DMS 273 treated with DMSO at 0.1 percent for 48 hours (cell line): ENCODE results near the gene ABCA2.
"Not testable (repeated sequence)": the region's sequence is repeated elsewhere in the genome, so short reads cannot be mapped to it uniquely, and the experiment has no call there.

Experiments used
- DNase-seq: peaks from one replicate; lab custom pipeline; 2025; lab: John Stamatoyannopoulos, UW

Gene ABCA2

DNA sequence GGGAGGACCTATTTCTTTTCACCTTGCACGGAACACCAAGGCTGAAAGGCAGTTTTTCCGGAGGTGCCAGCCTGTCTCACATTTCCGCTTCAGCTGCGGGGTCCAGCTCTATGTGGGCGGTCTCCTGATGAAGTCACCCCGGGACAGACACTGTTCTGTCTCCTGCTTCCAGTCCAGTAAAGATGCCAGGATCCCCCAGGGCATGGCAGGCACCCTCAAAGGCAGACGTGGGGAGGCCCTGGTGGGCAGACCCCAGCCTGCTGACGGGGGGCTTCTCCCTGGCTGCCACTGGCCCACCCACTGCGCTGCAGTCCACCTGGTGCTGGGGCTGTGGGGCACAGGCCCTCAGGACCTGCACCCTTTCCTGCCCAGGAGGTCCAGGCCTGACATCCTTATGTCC is 34.8 kb upstream of the ABCA2 start:
- DNase-seq: not testable (repeated sequence)

DNA sequence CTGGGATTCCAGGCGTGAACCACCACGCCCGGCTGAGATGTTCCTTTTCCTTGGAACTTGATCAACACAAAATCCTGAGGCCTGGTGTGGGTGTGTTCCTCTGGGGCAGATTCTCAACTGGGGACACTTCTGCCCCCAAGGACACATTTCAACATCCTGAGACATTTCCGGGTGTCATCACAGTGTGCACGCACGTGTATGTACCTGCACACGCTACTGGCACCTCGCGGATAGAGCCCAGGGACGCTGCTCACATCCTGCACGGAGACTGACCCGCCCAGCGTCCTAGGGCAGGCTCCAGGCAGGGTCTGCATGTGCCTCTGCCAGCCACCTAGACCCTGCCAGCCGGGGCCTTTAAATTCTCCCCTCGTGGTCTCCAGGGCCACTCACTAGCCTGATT is 34.3 kb upstream of the ABCA2 start:
- DNase-seq: no peak

DNA sequence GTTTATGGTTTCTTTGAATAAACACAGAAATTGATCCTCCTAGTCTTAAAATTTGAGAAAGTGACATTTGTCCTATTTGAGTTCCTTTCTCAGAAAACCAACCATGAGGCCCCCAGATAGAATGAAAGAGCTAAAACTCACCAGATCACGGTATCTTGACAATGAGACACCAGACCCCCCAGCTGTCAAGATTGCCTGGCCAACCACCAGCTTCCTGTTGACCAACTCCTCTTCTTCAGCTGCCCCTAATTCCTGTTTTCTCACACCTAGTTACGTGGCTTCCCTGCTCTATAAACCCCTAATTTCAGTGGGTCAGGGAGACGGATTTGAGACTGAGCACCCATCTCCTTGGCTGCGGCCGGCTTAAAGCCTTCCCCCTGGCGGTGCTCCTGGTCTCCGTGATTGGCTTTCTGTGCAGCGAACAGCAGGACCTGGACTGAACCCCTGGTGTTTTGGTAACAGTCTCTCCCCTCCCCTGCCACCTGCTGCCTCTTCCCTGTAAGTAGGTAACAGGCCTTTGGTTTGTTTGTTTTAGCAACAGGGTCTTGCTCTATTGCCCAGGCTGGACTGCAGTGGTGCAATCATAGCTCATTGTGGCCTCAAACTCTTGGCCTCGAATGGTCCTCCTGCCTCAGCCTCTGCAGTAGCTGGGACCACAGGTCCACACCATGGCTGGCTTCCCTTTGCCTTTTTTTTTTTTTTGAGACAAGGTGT is 30.6 kb upstream of the ABCA2 start:
- peak; percentile 14 for DNase-seq

DNA sequence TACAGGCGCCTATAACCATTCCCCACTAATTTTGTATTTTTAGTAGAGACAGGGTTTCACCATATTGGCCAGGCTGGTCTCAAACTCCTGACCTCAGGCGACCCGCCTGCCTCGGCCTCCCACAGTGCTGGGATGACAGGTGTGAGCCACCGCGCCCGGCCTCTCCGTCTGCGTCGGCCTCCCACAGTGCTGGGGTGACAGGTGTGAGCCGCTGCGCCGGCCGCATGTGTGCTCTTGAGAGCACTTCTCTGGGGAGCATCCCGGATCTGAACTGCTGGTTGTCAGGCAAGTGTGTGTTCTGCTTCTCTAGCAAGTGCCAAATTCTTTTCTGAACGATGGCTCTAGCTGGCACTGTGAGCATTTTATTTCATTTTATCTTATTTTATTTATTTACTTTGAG is 29.5 kb upstream of the ABCA2 start:
- peak; percentile 24 for DNase-seq

DNA sequence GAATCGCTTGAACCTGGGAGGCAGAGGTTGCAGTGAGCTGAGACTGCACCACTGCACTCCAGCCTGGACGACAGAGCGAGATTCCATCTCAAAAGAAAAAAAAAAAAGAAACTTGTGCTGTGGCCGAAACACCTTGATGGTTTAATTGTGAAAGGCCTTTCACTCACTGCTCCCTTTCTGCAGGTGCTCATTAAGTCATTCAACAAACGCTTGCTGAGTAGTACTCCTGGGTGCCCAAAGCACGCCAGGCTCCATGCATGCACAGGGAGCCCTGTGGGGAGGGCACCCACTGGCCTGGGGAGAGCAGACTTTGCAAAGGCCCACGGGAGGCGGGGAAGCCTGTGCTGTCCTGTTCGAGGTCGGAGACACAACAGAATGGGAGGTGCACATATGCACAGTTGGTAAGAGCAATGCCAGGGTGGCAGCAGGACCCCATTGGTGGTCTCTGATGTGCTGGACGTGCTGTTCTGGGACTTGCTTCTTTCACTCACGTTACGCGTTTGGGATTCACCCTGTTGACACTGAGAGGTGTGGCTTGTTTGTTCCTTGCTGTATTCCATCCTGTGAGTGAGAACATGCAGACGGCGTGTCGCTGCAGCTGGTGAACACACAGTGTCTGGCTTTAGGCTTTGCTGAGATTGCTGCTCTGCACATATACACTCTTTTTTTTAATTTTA is 28.8 kb upstream of the ABCA2 start:
- DNase-seq: no peak

DNA sequence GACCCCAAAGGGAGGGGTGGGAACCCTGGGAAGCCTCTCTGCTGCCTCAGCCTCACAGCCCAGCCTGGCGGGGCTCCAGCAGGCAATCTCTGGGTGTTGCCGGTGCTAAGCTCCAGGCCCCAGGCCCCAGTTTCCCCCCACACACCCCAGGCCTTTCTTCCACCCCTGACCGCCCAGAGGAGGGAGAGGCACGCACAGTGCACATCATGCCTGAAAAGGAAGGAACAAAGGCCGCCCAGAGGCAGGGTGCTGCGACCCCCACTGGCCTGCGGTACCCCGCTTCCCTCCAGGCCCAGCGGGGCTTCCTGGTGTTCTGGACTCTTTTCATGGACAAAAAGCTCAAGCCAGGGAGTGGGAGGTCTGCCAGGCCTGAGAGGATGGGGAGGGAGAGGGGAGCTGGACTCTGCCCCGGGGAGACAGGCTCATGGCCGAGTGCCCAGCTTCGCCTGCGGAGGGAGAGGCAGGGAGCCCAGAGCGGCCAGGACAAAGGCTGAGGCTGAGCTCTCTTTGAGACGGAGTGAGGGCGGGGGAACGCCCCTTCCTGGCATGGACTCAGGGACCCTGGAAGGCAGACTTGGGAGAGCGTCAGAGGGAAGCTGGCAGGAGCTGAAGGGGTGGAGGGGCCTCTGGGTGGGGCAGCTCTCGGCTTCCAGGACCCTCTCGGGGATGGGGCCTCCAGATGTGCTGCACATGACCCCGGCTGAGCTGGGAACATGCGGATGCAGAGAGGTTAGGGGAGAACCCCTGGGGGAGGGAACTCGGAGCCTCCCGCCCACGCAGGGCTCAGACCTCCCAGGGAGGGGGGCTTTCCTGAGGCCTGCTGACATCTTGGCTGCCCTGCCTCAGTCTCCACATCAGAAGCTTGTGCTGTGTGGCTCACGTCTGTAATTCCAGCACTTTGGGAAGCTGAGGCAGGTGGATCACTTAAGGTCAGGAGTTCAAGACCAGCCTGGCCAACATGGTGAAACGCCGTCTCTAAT is 27.6 kb upstream of the ABCA2 start:
- peak; percentile 23 for DNase-seq

DNA sequence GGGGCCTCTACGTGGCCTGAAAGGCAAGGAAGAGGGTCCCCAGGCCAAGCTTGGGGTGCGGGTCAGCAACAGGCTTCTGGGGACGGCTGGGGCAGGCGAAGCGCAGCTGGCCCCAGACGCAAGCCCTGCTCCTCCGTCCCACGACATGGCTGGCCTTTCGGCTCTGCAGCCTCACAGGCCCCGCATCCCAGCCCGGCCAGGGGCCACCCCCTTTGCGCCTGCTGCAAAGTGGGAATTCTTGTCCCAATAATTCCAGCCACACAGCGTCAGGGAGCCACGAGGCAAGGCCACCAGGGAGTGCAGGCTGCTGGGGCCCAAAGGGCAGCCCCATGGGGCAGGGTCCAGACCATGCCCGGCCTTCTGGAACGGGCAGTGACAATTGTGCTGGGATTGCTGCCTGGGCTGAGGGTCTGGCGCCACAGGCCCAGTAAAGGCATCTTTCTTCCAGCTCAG is 26.9 kb upstream of the ABCA2 start:
- DNase-seq: no peak

DNA sequence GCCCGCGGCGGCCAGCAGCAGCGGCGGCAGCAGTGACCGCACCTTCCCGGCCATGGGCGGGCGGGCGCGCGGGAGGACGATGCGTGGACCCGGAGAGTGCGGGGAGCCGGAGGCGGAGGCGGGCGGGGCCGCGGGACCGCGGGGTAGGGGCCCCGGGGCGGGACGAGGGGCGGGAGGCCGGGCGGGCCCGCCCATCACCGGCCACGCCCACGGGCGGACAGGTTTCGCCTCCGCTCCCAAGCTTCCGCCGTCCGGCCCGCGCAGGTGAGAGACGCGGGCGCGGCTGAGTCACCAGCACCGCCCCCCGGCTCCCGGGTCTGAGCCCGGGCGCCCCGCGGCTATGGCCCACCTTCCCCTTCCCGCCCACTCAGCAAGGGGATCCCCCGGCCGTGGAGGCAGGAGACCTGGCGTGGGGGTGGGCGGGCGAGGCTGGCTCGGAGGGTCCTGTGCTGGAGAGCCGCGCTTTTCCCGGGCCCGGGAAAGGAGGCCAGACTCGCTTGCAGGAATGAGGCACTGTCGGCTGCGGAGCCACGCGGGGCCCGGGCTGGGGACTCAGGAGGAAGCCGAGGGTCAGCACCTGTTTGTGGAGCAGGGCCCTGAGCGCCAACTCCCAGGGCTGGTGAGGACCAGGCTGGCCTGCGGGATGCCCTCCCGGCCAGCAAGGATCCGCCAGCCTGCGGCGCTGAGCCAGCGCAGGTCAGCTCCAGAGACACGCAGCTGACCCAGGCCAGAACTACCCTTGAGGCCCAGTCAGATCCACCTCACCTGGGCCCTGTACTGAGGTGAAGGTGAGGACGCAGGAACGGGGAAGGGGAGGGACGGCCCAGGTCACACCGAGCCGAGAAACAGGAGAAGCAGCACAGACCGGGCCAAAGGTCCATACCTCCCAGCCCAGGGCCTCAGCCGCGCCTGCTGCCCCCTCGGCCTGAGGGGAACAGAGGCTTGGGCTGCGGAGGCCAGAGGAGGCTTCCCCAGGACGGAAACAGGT is 26.2 kb upstream of the ABCA2 start, which contains the start of gene ENTPD2:
Gene ENTPD2 (minus strand): TSS at position 118 of the 988 bp plus-strand sequence. CDS start 64 bp downstream, at position 54.
- no peak for DNase-seq

DNA sequence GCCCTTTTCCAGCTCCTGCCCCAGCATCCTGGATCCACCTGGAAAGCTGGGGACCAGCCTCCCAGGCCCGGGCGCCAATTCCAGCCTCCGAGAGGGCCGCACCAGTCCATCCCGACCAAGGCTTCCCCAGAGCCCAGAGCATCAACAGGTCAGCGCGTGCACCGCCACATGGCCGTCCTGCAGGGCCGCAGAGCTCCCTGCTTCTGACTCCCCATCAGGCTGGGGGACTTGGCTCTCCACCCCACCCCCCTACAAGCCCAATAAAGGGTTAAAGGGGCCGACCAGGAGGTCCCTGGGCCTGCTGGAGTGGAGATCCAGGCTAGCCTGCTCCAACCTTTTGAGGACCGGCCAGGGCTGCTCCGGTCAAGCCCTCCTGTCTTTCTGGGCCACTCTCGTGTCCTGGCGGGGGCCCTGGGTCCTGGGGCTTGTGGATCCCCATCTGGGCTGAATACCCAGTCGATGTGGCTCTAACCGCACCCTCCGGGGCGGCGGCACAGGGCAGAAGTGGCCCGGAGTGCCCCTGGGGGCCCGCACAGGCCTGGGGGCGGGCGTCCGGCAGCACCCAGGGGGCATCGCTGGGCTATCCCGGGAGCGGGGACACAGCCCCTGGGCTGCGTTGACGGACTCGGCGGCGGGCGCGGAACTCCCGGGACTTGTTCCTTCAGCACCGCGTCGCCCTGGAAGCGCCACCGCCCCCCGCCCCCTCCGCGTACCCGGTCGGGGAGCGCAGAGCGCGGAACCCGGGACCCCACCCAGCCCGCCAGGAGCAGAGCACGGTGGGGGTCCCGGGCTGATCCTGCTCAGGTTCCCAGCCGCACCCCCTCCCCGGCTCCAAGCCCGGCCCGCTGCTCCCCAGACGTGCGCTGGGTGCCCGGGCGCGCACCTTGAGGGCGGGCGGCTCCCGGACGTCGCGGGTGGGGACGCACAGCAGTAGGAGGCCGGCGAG is 25.2 kb upstream of the ABCA2 start:
- no peak for DNase-seq

DNA sequence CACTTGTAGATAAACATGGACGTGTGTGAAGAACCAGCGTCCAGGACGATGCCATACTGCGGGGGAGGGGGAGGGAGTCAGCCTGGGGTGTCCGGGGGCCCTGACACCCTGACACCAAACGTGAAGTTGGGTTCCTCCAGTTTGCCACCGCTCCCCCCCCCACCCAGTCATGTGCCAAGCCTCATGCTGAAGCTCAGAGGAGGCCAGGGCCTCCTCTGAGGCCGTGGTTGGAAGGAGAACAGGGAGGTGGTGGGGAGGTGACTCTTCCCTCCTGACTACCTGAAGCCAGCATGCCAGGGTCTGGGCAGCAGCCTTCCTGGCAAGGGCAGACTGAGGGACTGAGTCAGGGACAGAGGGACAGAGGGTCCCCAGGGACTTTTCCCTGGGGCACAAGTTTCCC is 24.3 kb upstream of the ABCA2 start:
- no peak for DNase-seq

DNA sequence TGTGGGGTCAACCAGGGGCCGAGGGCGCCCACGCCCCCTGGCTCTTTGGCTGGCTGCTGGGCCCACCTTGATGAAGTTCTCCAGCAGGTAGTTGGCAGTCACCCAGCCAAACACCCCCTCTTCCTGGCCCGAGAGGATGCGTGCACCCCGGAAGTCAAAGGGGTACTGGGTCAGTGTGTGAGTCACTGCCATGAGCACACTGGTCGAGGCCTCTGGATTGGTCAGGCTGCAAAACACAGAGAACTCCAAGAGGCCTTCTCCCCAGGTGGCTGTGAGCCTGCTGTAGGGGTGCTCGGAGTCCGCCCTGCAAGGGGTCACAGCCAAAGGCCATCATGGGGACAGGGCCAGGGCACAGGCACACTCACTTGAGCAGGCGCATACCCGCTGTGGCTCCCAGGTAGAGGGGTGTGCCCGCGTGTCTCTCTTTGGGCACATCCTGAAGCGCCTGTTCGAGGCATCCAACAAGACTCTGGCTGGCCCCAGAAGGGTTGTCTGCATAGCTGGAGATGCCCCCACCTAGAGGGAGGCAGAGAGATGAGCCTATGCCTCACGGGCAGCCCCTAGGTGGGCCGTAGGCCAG is 23.2 kb upstream of the ABCA2 start:
- no peak for DNase-seq

DNA sequence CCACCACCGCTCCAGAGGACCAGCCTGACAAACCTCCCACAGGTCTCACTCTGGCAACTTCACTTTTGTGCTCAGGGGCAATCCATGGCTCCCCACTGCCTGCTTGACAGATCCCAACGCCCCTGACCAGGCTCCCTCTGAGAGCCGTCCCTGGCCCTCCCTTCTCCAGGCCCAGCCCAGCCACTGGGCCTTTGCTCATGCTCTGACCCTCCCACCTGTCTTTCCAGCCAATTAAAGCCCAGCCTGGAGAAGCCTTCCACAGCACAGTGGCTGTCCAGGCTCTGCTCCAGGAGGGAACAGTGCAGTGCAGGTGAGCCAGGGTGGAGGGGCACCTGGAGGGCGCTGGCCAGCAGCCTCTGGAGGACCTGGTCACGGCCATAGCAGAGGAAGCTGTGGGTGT is 22.5 kb upstream of the ABCA2 start:
- no peak for DNase-seq

DNA sequence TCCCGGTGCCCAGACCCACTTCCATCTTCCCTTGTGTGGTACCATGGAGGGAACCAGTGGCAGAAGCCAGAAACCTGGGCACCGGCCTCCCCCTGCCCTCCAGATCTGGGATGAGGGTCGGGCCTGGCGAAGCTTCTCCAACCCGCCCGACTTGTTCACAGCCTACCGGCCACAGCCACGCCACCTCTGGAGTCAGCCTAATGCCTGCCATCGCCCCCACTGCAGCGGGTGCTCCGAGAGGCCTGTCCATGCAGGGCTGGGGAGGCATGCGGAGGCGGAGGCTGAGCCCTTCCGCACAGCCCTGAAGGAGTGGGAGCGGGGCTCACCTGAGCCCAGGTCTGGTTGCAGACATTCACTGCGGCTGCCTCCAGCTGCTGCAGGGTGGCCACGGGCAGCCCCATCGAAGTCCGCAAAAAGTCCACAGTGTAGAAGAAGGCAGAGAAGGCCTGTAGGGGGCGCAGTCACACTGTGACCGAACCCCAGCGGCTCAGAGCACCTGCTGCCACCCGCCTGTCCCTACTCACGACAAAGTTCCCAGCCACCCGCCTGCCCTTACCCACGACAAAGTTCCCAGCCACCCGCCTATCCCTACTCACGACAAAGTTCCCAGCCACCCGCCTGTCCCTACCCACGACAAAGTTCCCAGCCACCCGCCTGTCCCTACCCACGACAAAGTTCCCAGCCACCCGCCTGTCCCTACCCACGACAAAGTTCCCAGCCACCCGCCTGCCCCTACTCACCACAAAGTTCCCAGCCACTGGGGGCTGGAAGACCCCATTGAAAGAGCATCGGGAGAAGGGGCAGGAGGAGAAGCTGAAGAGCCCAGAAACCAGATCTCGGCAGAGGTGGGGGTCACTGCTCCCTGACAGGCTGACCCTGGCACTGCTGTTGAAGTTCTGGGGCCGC is 21.8 kb upstream of the ABCA2 start:
- no peak for DNase-seq

DNA sequence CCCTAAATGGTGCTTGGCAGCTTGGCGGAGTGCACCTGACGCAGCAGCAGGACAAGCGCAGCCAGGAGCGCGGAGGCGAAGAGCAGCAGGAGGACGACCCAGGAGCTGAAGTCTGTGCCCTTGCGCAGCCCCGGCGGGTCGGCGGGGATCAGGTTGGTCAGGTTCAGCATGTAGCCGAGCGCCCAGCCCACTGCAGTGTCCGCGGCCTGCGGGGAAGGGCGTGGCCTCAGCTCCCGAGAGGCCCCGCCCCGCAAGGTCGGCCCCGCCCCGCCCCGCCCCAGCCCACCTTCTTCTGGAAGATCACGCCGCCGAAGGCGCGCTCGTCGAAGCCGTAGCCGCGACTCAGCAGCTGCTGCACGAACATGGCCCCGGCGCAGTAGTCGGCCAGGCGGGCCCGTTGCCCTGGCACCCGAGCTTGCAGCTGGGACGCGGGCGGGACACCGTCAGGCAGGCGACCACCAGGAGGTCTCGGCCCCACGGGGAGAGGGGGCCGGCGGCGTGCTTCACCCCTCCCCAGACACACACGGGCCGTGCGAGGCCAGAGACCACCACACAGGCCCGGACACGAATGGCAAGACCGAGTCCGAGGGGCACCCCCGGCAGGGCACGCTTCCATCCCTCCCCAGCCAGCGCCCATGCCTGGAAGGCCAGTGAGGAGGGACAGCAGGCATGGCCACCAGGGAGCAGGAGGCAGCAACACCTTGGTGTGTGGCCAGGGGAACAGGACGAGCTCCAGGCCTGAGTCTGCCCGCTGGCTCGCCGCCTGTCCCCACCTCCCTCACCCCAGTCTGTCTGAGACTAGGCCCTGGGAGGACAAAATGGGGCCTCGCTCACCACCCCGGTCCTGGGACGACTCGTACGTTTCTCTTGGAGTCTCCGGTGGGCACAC is 20.9 kb upstream of the ABCA2 start:
- no peak for DNase-seq

DNA sequence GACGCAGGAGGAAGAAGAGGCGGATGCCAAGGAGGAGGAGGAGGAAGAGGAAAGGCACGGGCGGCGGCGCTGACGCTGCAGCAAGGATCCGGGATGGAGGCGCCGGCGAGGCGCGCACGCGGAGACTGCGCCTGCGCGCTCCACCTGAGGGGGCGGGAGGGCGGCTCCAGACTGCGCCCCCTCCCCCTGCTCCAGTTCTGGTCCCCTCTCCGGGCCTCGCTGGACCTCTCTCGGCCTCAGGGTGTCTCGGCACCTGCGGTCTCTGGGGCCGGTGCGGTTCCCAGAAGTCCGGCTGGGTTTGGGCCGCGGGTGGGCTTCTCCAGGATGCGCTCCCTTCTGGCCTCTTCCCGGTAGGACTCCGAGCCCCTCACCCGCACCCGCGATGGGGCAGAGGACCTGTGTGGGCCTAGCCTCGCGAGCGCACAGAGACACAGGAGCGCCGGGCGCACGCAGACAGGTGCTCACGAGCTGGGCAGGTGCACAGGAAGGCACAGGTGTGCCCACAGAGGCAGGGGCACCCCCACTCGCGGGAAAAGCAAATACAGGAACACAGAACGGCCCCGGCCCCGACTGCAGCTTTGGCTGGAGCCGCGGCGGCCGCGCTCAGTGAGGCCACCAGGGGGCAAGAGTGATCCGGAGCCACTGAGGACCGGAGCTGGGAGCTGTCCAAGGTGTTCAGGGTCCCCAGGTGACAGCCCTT is 18.2 kb upstream of the ABCA2 start, which contains the start of gene NPDC1:
Gene NPDC1 (minus strand): TSS at position 90 of the 700 bp plus-strand sequence. CDS start 188 bp downstream, outside the sequence.
- DNase-seq: no peak

DNA sequence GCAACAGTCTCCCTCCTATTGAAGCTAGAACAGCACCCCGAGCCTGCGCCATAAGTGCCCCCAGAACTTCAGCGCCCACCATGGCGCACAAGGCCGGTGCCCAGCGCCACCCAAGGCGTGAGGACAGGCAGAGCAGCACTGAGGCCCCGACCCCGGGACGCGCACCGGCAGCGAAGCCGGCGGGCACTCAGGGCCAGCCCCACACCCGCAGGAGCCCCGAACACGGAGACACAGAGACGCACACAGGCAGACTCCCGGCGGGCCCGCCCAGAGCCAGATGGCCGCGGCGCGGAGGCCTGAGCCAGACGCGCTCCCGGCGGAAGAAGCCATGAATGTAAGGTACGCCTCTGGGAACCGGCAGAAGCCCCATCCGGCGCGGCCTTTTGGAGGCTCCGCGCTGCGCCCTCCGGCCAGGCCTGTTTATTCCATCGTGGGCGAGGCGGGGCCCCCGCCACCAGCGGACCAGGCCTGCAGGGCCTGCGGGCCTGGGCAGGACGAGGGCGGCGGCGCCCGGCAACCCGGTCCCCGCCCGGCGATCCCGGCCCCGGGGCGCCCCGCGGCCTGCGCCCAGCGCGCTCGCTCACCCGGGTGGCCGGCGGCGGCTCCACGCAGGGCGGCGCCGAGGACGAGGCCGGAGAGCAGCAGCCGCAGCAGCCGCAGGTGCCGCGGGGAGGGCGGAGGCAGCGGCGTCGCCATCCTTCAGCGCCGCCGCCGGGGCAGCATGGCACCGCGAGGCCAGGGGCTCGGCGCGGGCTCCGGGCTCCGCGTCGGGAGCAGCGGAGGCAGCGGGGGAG is 17.5 kb upstream of the ABCA2 start:
- DNase-seq: peak; percentile 24
